ENCODE data around the gene MRGPRE. TPM values are rescaled to one million over a fixed set of nuclear protein-coding genes. Genes with fewer than 3 reads are reported as not detected.

Gene MRGPRE
- total RNA-seq, 1 experiment from 2014 or later: not detected

DNA sequence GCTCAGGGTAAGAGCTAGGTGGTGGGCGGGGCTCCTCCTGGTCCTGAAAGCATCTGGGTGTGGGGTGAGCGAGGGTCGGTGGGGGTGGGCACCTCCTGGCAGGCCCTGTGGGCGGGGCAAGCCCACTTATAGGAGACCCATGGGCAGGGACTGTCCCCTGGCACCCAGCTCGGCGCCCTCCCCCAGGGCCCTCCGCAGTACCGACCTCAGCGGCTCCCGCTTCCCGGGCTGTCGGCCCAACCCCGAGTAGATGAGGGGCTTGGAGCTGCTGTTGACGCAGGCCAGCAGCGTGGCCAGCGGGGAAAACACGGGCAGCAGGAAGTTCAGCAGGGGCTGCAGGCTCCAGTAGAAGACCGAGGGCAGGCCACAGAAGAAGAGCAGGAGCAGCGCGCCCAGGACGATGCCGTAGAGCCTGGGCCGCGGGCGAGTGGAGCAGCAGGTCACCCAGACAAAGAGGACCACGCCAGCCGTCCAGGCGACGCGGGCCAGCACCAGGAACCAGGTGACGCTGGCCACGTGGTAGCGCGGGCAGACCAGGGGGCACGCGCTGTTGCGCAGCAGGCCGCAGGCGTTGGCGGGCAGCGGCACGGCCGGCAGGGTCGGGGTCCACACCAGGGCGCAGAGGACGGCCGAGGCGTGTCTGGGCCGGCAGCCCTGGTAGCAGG lies 14.3 kb downstream of the MRGPRE start:
- Mint-ChIP-seq H3K4me3 (no peak overlapping the region), H3K36me3 (no peaks in the 10 kb centered on the region)
- CTCF ChIA-PET: interaction anchor here (0.6 to 1.8 kb wide), 6 partner anchors 15 to 126 kb away, joined by 3 to 10 read pairs (median 3); no protein-coding TSS in a partner anchor

DNA sequence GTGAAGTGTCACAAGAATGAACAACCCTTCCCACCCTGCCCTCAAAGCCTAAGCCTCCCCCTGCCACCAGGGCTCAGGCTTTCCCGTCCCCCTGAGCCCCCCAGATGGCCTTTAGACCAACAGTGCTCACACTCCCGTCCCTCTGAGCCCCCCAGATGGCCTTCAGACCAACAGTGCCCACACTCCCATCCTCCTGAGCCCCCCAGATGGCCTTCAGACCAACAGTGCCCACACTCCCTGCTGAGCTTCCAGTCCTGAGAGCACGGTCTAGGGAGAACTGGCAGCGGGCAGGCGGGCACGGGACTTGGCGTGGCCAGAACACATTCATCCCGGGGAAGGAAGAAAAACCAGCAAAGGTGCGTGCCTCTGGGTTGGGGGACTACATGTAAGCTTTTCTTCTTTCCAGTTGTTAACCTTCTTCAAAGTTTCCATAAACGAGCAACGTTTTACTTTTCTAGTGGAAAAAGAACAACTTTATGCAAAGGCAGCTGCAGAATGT lies 16.1 kb downstream of the MRGPRE start:
- H3K36me3 Mint-ChIP-seq: no peaks in the 10 kb centered on the region
- H3K27me3 Mint-ChIP-seq (ENCODE audit: low read depth): no peaks in the 10 kb centered on the region; the same call in 1 of the 2 replicates
- no peak overlapping the region for H3K27ac Mint-ChIP-seq
- H3K4me3 Mint-ChIP-seq: no peak overlapping the region
- peaks cover 10% of the 10 kb centered on the region for H3K9me3 Mint-ChIP-seq
- ATAC-seq (no peak), DNase-seq (ENCODE audit: low spot score) (peak; percentile 9)
- CTCF ChIA-PET: interaction anchor here (1.1 to 2.0 kb wide), 9 partner anchors 8 to 125 kb away, joined by 4 to 13 read pairs (median 7); no protein-coding TSS in a partner anchor
- H3K4me1 Mint-ChIP-seq: peaks cover 36% of the 10 kb centered on the region
- POLR2A ChIA-PET: no interaction called here
- no peak for TF ChIP-seq KAT7 (CRISPR knock-in tag; IDR thresholded peaks at IDR 0.05; ENCODE audit: borderline replicate concordance)
- TF ChIP-seq IRF2 (CRISPR knock-in tag; IDR thresholded peaks at IDR 0.05; ENCODE audit: borderline replicate concordance, low read depth): no peak
- TF ChIP-seq, protein P1, sequence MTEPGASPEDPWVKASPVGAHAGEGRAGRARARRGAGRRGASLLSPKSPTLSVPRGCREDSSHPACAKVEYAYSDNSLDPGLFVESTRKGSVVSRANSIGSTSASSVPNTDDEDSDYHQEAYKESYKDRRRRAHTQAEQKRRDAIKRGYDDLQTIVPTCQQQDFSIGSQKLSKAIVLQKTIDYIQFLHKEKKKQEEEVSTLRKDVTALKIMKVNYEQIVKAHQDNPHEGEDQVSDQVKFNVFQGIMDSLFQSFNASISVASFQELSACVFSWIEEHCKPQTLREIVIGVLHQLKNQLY (CRISPR knock-in tag; IDR thresholded peaks at IDR 0.05): no peak
- no peak for TF ChIP-seq FOXK1 (CRISPR knock-in tag; IDR thresholded peaks at IDR 0.05)
- TF ChIP-seq CREB1 (CRISPR knock-in tag; IDR thresholded peaks at IDR 0.05): no peak
- TF ChIP-seq, protein P2, sequence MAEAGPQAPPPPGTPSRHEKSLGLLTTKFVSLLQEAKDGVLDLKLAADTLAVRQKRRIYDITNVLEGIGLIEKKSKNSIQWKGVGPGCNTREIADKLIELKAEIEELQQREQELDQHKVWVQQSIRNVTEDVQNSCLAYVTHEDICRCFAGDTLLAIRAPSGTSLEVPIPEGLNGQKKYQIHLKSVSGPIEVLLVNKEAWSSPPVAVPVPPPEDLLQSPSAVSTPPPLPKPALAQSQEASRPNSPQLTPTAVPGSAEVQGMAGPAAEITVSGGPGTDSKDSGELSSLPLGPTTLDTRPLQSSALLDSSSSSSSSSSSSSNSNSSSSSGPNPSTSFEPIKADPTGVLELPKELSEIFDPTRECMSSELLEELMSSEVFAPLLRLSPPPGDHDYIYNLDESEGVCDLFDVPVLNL (CRISPR knock-in tag; IDR thresholded peaks at IDR 0.05; ENCODE audit: borderline replicate concordance, low read depth): no peak
- TF ChIP-seq TEAD1 (CRISPR knock-in tag; IDR thresholded peaks at IDR 0.05): no peak
- TF ChIP-seq, protein P3, sequence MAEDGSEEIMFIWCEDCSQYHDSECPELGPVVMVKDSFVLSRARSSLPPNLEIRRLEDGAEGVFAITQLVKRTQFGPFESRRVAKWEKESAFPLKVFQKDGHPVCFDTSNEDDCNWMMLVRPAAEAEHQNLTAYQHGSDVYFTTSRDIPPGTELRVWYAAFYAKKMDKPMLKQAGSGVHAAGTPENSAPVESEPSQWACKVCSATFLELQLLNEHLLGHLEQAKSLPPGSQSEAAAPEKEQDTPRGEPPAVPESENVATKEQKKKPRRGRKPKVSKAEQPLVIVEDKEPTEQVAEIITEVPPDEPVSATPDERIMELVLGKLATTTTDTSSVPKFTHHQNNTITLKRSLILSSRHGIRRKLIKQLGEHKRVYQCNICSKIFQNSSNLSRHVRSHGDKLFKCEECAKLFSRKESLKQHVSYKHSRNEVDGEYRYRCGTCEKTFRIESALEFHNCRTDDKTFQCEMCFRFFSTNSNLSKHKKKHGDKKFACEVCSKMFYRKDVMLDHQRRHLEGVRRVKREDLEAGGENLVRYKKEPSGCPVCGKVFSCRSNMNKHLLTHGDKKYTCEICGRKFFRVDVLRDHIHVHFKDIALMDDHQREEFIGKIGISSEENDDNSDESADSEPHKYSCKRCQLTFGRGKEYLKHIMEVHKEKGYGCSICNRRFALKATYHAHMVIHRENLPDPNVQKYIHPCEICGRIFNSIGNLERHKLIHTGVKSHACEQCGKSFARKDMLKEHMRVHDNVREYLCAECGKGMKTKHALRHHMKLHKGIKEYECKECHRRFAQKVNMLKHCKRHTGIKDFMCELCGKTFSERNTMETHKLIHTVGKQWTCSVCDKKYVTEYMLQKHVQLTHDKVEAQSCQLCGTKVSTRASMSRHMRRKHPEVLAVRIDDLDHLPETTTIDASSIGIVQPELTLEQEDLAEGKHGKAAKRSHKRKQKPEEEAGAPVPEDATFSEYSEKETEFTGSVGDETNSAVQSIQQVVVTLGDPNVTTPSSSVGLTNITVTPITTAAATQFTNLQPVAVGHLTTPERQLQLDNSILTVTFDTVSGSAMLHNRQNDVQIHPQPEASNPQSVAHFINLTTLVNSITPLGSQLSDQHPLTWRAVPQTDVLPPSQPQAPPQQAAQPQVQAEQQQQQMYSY (CRISPR knock-in tag; IDR thresholded peaks at IDR 0.05): no peak
- no peak for TF ChIP-seq OVOL2 (CRISPR knock-in tag; IDR thresholded peaks at IDR 0.05; ENCODE audit: borderline replicate concordance)
- TF ChIP-seq, protein P4, sequence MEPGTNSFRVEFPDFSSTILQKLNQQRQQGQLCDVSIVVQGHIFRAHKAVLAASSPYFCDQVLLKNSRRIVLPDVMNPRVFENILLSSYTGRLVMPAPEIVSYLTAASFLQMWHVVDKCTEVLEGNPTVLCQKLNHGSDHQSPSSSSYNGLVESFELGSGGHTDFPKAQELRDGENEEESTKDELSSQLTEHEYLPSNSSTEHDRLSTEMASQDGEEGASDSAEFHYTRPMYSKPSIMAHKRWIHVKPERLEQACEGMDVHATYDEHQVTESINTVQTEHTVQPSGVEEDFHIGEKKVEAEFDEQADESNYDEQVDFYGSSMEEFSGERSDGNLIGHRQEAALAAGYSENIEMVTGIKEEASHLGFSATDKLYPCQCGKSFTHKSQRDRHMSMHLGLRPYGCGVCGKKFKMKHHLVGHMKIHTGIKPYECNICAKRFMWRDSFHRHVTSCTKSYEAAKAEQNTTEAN (CRISPR knock-in tag; IDR thresholded peaks at IDR 0.05): no peak
- TF ChIP-seq, protein P5, sequence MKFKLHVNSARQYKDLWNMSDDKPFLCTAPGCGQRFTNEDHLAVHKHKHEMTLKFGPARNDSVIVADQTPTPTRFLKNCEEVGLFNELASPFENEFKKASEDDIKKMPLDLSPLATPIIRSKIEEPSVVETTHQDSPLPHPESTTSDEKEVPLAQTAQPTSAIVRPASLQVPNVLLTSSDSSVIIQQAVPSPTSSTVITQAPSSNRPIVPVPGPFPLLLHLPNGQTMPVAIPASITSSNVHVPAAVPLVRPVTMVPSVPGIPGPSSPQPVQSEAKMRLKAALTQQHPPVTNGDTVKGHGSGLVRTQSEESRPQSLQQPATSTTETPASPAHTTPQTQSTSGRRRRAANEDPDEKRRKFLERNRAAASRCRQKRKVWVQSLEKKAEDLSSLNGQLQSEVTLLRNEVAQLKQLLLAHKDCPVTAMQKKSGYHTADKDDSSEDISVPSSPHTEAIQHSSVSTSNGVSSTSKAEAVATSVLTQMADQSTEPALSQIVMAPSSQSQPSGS (CRISPR knock-in tag; IDR thresholded peaks at IDR 0.05; ENCODE audit: borderline replicate concordance, low read depth): no peak
- no peak for TF ChIP-seq RELA (CRISPR knock-in tag; IDR thresholded peaks at IDR 0.05; ENCODE audit: borderline replicate concordance)
- TF ChIP-seq, protein P6, sequence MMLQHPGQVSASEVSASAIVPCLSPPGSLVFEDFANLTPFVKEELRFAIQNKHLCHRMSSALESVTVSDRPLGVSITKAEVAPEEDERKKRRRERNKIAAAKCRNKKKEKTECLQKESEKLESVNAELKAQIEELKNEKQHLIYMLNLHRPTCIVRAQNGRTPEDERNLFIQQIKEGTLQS (CRISPR knock-in tag; conservative IDR thresholded peaks at IDR 0.05): no peak
- TF ChIP-seq, protein P7, sequence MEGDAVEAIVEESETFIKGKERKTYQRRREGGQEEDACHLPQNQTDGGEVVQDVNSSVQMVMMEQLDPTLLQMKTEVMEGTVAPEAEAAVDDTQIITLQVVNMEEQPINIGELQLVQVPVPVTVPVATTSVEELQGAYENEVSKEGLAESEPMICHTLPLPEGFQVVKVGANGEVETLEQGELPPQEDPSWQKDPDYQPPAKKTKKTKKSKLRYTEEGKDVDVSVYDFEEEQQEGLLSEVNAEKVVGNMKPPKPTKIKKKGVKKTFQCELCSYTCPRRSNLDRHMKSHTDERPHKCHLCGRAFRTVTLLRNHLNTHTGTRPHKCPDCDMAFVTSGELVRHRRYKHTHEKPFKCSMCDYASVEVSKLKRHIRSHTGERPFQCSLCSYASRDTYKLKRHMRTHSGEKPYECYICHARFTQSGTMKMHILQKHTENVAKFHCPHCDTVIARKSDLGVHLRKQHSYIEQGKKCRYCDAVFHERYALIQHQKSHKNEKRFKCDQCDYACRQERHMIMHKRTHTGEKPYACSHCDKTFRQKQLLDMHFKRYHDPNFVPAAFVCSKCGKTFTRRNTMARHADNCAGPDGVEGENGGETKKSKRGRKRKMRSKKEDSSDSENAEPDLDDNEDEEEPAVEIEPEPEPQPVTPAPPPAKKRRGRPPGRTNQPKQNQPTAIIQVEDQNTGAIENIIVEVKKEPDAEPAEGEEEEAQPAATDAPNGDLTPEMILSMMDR (IDR thresholded peaks at IDR 0.05): no peak
- no peak for TF ChIP-seq SMAD3 (CRISPR knock-in tag; IDR thresholded peaks at IDR 0.05; ENCODE audit: borderline replicate concordance)
- TF ChIP-seq ZNF317 (CRISPR knock-in tag; IDR thresholded peaks at IDR 0.05; ENCODE audit: borderline replicate concordance, low read depth): no peak
- TF ChIP-seq JUN (CRISPR knock-in tag; IDR thresholded peaks at IDR 0.05): no peak

More for the DNA sequence above, 14.3 kb downstream of the MRGPRE start:
- Mint-ChIP-seq H3K4me1 (peaks cover 41% of the 10 kb centered on the region), H3K27me3 (ENCODE audit: low read depth) (no peaks in the 10 kb centered on the region; the same call in 1 of the 2 replicates), H3K27ac (no peak overlapping the region), H3K9me3 (peaks cover 4% of the 10 kb centered on the region; the same call in 1 of the 2 replicates)
- TF ChIP-seq FOXP1 (CRISPR knock-in tag; IDR thresholded peaks at IDR 0.05; ENCODE audit: borderline replicate concordance): 0 out of 2 replicates have a peak, but pooled peaks have one; percentile 32
- TF ChIP-seq, protein P8, sequence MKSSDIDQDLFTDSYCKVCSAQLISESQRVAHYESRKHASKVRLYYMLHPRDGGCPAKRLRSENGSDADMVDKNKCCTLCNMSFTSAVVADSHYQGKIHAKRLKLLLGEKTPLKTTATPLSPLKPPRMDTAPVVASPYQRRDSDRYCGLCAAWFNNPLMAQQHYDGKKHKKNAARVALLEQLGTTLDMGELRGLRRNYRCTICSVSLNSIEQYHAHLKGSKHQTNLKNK (CRISPR knock-in tag; IDR thresholded peaks at IDR 0.05): no peak
- DNase-seq (ENCODE audit: low spot score): peak; percentile 10
- ATAC-seq: no peak
- POLR2A ChIA-PET: no interaction called here

Data from WTC11 (cell line).